GM10266 (cell line): ENCODE data around the gene CCBE1.

Source experiments
- DNase-seq: peaks from one replicate; pipeline ENCODE4 v3.0.0; 2012; ENCODE audit errors: extremely low spot score
- TF ChIP-seq, protein P1 (sequence below): IDR thresholded peaks from 2 replicates; pipeline ENCODE4 v1.5.1; 2012; ENCODE audit warnings: mild to moderate bottlenecking, low read depth; ENCODE audit not compliant: control insufficient read depth, insufficient read depth; ENCODE audit errors: missing control alignments

The CCBE1 gene

DNA sequence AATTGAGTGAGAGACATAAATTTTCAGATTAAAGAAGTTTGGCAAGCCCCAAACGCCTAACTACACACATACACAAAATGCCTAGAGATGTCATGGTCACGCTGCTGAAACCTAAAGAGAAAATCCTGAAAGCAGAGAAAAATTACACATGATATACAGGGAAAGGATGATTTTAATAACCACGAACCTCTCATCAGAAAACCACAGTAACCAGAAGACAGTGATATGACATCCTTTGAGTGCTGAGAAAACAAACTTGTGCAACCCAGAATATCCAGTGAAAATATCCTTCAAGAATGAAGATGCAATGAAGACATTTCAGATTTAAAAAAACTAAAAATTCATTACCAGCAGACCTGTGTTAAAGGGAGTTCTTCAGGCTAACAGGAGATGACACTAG, 215.8 kb downstream of the CCBE1 start:
- TF ChIP-seq, protein P1, sequence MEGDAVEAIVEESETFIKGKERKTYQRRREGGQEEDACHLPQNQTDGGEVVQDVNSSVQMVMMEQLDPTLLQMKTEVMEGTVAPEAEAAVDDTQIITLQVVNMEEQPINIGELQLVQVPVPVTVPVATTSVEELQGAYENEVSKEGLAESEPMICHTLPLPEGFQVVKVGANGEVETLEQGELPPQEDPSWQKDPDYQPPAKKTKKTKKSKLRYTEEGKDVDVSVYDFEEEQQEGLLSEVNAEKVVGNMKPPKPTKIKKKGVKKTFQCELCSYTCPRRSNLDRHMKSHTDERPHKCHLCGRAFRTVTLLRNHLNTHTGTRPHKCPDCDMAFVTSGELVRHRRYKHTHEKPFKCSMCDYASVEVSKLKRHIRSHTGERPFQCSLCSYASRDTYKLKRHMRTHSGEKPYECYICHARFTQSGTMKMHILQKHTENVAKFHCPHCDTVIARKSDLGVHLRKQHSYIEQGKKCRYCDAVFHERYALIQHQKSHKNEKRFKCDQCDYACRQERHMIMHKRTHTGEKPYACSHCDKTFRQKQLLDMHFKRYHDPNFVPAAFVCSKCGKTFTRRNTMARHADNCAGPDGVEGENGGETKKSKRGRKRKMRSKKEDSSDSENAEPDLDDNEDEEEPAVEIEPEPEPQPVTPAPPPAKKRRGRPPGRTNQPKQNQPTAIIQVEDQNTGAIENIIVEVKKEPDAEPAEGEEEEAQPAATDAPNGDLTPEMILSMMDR = no peak
- no peak for DNase-seq

- TF ChIP-seq, protein P1 = no peak
- DNase-seq = no peak
Measured at GRCh38 chr18:59479776-59480175, 217.4 kb downstream of the CCBE1 start.

DNA sequence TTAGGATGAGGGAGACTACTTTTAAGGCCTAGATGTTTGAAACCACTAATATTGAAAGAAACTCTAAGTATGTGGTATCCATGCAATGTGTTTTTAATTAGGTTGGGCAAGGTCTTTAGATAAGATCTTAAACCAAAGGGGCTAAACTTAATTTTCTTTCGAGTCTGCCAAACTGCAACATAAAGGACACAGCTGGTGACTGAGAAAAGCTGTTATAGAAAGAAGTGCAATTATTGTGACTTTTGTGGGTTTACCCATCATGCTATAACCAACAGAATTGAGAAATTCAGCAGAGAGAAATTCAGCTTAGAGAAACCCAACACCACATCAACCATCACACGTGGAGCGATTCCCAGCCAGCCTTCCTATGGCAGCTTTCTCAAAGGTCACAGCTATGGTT, 218.6 kb downstream of the CCBE1 start:
- TF ChIP-seq, protein P1 = no peak
- no peak for DNase-seq

DNA sequence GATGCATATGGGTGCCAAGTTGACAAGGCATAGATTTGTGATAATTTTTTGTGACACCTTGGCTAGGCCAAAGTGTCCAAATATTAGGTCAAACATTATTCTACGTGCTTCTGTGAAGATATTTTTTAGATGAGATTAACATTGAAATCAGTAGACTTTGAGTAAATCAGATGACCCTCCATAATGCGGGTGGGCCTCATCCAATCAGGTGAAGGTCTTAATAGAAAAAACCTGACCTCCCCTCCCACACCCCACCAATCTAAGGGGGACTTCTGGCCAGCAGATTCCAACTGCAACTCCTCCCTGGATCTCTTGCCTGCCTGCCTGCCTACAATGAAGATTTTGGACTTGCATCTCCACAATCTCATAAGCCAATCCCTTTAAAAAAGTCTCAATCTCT, 219.4 kb downstream of the CCBE1 start:
- DNase-seq = no peak
- TF ChIP-seq, protein P1 = no peak

DNA sequence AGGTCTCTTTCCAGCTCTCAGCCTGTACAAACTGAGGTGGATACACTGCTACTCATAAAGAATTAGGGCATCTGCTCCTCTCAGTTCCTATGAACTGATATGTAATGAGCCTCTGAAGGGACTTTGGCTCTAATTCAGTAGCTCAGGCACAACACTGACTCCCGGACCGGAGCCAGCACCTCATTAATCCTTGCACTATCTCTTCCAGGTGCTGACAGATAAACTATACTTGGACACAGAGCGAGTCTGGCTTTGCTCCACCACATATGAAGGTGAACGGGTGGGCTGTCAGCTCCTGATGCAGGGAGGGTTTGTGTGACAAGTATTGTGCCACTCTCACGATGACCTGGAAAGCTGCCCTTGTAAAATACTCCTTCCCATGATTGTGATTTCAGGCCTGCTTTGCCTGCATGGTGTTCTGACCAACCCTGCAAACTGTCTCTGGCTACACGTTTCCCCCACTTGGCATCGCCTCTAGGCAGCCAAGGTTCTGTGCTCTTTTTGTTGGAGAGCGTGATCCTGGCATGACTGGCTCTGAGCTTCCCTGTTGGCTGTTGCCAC, 226.6 kb downstream of the CCBE1 start:
- TF ChIP-seq, protein P1 = no peak
- DNase-seq = no peak

- TF ChIP-seq, protein P1 = no peak
- no peak for DNase-seq
Measured at GRCh38 chr18:59469463-59470180, 227.6 kb downstream of the CCBE1 start.

DNA sequence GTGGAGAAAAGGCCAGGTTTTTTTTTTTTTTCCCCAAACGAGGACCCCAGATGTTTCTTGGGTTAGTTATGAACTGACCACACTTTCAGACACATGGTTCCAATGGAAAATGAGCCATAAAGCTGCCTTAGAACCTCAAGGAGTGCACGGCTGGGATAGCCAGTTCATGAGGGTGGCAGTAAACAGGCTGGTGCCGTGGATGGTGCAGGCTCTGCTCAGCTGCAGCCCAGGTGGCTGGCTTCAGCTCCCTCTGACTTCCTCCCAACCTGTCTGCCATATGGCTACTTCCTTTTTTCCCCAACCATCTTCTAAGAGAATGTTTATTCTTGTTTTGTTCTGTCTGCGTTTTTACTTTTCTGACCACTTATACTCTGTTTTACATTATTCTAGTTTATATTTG, 228.4 kb downstream of the CCBE1 start:
- DNase-seq = no peak
- TF ChIP-seq, protein P1 = no peak
